ENCODE measurements around the gene SOST. TPM values are rescaled to one million over a fixed set of nuclear protein-coding genes. Genes with fewer than 3 reads are reported as not detected.

The SOST gene
- total RNA-seq, 4 donors from 2014 or later = not detected

- H3K4me3 ChIP-seq = peak within 1 kb of the TSS; percentile 96 to 100 (median 100)
- DNase-seq = no peak
- peaks cover 0 to 16% (median 5%) of the 10 kb centered on the region in 4 donors for H3K4me1 ChIP-seq
These were observed 21.5 kb upstream of the SOST start, which contains the start of gene CFAP97D1 for GRCh38 chr17:43780135-43780534. Gene CFAP97D1, plus strand, starts transcription at chr17:43780435. Its CDS starts 28 bp downstream, at chr17:43780463.

GRCh38 chr17:43779145-43780125 is 20.8 kb upstream of the SOST start:
- H3K27ac ChIP-seq = peak overlapping the region; percentile 90 to 100 (median 98)
- peaks cover 0 to 18% (median 0%) of the 10 kb centered on the region in 3 donors for H3K36me3 ChIP-seq
- peak overlapping the region; percentile 96 to 100 (median 100) for H3K4me3 ChIP-seq
- peak in 1 of 3 donors; percentile 42 for DNase-seq
- H3K9me3 ChIP-seq = no peaks in the 10 kb centered on the region
- peaks cover 0 to 16% (median 5%) of the 10 kb centered on the region in 4 donors for H3K4me1 ChIP-seq
- peak in 1 of 6 experiments; percentile 19 for TF ChIP-seq CTCF (IDR thresholded peaks at IDR 0.05)
- peak in 1 of 2 donors; percentile 19 for TF ChIP-seq POLR2A (IDR thresholded peaks at IDR 0.05)
- H3K27me3 ChIP-seq = no peaks in the 10 kb centered on the region

More at GRCh38 chr17:43780135-43780534, 21.5 kb upstream of the SOST start, which contains the start of gene CFAP97D1:
- H3K36me3 ChIP-seq = peaks cover 0 to 11% (median 0%) of the 10 kb centered on the region in 3 donors
- H3K9me3 ChIP-seq = no peaks in the 10 kb centered on the region
- H3K27me3 ChIP-seq = no peaks in the 10 kb centered on the region
- peak within 1 kb of the TSS; percentile 90 to 100 (median 98) for H3K27ac ChIP-seq
- TF ChIP-seq POLR2A (IDR thresholded peaks at IDR 0.05) = no peak
- no peak for TF ChIP-seq CTCF (IDR thresholded peaks at IDR 0.05)

- H3K27me3 ChIP-seq = no peaks in the 10 kb centered on the region
- H3K36me3 ChIP-seq = peaks cover 0 to 27% (median 0%) of the 10 kb centered on the region in 3 donors
- H3K27ac ChIP-seq = peak within 1 kb of the TSS; percentile 90 to 100 (median 98)
- H3K4me1 ChIP-seq = peaks cover 0 to 16% (median 5%) of the 10 kb centered on the region in 4 donors
- H3K4me3 ChIP-seq = peak within 1 kb of the TSS; percentile 96 to 100 (median 100)
- TF ChIP-seq POLR2A (IDR thresholded peaks at IDR 0.05) (peak; percentile 70 to 80), CTCF (IDR thresholded peaks at IDR 0.05) (no peak)
- H3K9me3 ChIP-seq = no peaks in the 10 kb centered on the region
- DNase-seq = peak; percentile 82 to 96 (median 96)
These were observed 19.9 kb upstream of the SOST start, which contains the start of gene DUSP3 for GRCh38 chr17:43778337-43779144. Gene DUSP3, minus strand, starts transcription at chr17:43778977. Its CDS starts 53 bp downstream, at chr17:43778924.

- DNase-seq = no peak
- Histone ChIP-seq H3K27ac (no peak overlapping the region), H3K4me3 (no peak overlapping the region), H3K27me3 (no peaks in the 10 kb centered on the region), H3K4me1 (peaks cover 0 to 19% (median 3%) of the 10 kb centered on the region in 4 donors), H3K9me3 (no peaks in the 10 kb centered on the region), H3K36me3 (peaks cover 0 to 63% (median 0%) of the 10 kb centered on the region in 3 donors)
- no peak for TF ChIP-seq POLR2A (IDR thresholded peaks at IDR 0.05)
- TF ChIP-seq CTCF (IDR thresholded peaks at IDR 0.05) = no peak
These were observed 16.0 kb upstream of the SOST start for GRCh38 chr17:43774304-43775250.
